HG02763 (cell line): ENCODE results near the gene NRP1.
"Not testable (repeated sequence)": the region's sequence is repeated elsewhere in the genome, so short reads cannot be mapped to it uniquely, and the experiment has no call there.

Source experiments
- ATAC-seq: cut with Tn5 transposase; IDR thresholded peaks from one replicate; pipeline ENCODE4 v1.9.1; 2021; ENCODE audit warnings: mild to moderate bottlenecking, moderate library complexity; ENCODE audit not compliant: unreplicated experiment

The NRP1 gene

DNA sequence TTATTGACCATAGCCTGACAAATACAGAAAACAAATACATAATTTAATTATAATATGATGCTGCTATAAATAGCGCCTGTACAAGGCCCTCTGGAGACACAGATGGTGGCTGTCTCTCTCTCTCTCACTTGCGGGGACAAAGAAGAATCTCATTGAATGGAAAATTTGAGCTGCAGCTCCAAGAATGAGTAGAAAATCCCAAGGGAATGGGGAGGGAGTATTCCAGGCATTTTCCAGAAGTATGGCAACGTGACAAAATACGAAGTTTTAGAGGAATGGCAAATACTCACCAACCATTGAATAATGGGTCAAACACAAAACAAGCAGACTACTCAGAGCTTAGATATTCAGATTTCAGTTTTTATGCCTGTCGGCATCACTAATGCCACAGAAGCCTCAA is 179.9 kb downstream of the NRP1 start:
- ATAC-seq: no peak

DNA sequence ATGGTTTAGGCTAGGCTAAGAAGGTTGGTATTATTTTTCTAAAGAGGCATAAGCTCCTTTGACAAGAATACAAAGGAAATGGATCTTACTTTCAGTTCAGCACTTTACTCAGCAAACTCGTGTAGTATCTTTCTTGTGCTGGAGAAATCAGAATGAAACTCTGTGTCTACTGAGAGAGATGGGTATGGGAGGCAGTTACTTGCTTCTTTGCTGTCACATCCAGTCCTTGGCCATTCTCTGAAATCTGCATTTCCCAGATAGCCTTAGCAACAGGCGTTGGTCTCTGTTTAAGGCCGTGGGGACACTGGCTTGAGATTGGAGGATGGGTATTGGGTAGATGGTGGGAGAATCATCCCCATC is 180.5 kb downstream of the NRP1 start:
- ATAC-seq: no peak

DNA sequence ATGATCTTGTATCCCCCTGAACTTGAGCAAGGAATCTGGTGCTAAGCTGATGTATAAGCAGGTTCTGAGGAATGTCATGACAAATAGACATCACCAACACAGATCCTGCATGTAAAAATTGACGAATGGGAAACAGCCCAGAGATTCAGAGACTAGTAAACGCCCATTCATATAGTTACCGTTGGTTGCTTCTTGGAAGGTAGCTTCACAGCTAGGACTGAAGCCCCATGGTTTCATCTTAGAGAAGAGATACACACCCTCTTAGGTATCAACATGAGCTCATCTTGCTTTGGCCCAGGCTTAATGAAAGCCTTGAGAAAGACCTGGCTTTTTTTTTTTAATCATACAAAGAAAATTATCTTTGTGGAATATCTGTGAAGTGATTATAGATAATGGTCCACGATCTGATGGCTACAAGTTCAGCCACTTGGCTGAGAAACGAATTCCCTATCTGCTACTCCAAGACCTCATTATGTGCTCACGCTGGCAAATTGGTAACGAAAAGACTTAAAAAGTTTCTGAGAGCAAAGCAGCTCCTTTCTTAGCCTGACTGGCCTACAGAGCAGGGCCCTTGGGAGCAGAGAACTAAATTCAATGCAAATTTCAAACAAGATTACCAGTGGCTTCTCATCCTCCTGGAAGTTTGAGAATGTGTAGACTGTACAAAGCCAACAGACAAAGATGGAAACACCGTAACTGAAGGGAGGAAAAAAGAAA is 181.1 kb downstream of the NRP1 start:
- ATAC-seq: no peak

DNA sequence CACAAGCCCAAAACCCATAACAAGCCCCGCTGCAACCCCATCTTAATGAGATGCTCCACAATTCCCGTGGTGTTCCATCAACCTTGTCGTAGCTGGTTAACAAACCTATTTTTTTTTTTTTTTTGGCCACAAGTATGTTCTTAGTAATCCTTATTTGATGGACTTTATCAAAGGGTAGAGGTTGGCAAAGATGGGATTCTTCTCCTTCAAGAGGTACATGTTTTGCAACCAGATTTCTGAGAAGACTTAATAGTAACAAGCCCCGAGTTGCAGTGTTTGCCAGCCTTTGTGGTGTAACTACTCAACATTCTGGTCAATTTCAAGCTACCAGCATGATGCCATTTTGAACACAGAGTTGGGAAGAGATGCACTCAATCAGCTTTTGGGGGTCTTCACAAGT is 181.7 kb downstream of the NRP1 start:
- no peak for ATAC-seq

DNA sequence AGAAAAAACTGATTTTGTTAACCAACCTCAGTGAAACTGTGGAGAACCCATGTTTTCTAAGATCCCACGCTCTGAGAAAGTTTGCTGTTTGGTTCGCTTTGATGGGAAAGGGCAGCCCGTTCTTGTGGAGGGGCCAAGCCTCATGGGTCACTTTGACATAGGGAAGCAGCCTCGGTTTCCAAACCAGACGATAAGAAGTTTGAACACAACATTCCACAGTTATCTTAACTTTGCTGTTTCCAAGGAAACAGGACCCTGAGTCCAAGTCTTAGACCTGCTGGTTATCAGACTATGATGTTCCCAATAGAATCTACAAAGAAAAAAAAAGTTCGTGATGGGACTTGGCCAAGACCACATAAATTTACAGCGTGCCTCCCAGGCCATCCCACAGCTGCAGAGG is 182.3 kb downstream of the NRP1 start:
- no peak for ATAC-seq

DNA sequence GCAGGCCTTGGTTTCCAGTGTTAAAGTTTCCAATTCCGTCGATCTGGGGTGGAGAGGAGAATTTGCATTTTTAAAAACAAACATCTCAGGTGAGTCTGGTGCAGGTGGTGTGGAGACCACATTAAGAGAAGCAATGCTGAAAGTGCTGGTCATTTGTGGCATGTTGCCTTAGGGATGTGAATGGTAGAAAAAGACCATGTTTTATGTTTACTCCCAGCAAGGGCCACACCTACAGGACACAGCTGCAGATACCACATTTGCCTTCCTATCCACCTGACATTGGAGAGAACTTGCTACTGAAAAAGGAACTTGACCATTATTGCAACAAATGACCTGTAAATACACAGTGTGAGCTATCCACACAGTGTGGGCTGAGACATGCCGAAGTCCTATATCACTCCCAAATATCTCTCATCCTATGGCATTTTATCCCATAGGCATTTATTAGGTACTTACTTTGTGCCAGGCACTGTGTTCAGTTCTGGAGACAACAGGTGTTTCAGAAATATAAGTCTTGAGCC is 183.1 kb downstream of the NRP1 start:
- ATAC-seq: no peak

DNA sequence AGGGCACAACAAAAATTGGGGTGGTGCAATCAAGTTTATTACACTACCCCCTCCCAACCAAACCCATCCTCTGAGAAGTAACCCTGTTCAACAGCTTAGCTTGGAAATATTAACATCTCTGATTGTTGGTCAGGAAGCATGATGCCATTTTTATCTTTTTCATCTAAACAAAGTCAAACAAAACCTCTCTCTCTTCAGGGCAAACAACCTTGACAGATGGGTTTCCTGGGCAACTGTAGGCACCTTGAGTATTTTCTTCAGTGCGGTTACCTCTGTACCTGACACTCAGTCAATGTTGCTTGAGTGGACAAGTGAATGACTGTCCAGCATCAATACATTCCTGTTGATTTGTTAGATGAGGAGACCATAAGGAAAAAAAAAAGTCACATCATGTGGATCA is 183.6 kb downstream of the NRP1 start:
- ATAC-seq: no peak

DNA sequence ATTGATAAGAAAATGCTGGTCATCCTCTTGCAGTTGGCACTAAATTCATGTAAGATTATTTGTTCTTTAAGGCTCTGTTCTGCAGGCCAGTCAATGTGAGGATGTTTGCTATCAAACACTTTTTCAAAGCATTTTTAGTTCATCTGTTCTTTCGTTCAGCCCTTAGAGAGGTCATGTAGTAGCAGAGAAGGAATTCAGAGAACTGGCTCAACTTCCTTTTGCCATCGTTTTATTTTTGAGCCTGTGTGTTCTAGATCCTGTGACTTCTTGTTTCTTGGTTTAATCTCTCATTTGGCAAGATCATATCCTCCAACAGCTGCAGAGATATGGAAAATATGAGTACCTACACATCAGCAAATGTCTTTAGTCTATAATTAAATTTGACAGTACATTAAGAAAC is 184.3 kb downstream of the NRP1 start:
- no peak for ATAC-seq

DNA sequence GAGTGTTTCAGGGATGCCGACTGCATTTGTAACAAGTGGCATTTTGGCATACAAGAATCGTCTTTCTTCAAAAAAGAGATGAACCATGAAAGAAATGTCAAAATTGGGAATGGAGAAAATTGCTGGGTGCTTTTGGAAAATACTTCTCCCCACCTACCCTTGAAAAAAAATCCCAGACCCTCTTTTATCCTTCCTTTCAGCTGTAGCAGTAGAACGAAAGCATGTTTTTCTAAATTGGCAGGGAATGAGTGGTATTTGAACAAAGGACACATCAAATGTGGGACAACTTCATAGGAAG is 187.5 kb downstream of the NRP1 start:
- no peak for ATAC-seq

DNA sequence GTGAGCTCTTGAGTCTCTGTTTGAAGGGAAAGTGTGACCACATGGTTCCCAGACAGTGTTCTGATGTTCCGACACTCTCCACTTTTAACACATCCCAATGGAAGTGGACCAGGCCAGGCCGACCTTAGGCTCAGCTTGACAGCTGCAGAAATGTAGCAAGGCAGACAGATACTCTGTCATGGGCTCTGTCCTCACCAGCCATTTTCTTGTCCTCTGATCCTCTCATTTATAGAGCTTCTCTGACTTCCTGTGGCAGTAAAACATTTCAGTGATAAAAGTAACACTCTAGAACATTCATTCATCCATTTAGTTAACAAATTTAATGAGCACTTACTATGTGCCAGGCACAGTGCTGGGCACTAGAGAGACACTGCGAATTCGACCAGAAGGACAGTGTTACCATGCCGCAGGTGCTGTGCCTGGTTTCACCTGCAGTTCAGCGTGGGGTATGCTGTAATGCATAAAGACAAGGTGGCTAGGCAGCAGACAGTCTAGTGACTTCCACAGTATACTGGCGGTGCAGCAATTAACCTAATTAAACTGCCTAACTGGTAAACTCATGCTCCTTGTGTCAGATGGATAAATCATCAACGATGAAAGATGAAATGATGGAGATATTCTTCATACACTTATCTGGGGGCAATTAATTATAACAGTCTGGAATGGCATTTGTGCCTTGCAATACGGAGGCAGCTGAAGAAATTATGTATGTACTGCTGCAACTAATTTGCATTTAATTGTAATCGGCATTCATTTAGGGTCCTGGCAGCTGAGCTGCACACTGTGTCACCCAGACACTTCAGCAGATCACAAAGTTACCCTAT is 188.1 kb downstream of the NRP1 start:
- no peak for ATAC-seq

DNA sequence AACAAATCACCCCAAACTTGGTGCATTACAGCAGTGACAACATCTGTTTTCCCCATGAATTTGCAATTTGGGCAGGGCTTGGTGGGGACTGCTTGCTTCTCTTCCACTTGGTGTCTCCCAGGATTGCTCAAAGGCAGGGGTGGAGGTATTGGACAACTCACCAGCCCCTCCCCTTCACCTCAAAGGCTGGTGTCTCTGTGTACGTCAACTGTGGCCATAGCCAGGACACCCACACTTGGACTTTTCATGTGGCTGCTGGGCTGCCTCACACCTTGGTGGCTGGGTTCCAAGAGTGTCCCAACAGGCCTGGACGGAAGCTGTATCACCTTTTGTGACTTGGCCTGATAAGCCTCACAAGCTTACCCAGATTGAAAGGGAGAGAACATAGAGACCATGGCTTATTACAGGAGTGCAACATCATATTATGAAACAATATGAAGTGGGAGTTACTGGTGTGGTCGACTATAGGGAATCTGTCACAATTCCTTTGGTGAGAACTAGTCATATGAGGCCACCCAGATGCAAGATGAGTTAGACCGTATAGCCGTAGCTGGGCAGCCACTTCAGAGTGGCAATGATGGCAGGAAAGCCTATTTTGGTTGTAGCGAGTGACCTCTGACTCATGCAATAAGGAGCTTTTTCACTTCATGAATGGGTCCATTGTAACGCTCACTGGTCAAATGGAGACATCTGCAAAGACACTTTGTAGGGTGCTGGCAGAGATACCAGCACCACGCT is 188.8 kb downstream of the NRP1 start:
- no peak for ATAC-seq

DNA sequence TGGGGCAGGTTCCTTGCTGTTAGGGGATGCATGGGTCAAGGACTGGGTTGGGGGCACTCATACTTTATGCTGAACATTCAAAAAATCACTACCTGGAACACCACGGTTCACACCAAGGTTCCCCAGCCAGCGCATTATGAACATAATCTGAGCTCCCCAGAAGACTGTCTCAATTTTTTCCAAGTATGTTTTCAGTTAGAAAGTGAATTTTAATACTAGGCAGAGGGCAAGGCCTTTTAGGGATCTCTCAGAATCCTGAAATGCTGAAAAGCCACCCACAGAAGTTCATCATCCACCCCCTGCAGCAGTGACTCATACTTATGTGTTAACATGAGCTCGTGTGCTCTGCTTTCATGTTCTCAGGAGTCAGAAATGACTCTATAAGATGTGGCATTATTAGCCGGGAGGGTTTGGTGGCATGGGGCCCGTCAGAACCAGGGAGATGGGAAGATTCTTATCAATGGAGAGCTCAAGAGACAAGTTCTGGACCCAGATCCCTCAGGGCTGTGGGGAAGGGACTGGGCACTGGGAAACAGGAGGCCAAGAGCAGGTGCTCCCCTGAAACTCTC is 191.2 kb downstream of the NRP1 start:
- ATAC-seq: no peak

DNA sequence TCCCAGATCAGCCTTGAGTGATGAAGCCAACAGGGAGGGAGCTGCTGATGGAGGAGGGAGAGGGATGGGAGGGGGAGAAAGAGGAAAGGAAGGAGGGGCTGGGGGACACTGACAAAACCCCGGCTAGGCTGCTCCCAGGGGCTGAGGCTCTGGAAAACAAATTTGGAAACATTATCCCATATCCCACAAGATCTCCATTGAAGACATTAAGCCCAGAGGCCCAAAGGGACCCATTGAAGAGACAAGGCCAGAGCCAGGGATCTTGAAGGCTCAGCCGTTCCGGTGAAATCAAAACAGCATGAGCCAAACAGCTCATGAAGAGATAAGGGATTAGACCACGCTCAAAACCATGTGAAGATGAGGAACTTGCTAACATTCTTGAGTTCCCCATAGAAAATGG is 192.2 kb downstream of the NRP1 start:
- no peak for ATAC-seq

DNA sequence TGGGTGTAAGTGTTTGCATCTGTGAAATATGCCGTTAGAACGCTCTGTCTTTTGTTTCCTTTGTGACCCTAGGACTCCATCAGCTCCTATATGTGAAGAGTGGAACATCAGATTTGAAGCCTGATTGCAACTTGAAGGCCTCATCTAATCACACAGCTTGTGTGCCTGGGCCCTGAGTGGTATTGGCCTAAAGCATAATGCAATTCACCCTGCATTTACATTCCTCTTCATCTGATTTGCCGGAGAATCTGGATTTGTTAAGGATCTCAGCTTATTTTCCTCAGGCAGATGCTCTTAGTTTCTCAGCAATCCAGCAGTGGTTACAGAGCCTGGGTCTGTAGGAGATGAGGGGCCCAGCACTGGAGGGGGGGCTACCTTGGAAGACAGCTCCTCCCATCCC is 193.2 kb downstream of the NRP1 start:
- no peak for ATAC-seq

DNA sequence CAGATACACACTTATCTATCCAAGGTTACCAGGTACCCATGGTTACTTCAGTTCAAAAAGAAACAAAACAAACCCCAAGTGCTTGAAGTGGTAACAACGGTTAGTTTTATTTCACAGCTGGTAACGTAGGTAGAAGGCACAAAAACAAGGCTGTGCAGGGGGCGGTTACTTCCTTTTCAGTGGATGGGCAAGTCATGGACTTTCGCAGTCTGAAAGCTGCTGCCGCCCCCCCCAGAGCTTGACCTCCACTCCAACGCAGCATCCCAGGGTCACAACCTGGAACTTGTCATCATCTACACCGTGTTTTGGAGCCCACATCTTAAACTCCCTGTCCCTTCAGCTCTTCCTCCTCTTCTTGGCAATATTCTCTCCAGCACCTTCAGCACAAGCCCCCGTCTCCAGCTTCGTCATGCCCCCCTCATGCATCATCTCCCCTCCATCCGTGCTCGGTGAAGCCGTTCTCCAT is 195.3 kb downstream of the NRP1 start:
- ATAC-seq: no peak

DNA sequence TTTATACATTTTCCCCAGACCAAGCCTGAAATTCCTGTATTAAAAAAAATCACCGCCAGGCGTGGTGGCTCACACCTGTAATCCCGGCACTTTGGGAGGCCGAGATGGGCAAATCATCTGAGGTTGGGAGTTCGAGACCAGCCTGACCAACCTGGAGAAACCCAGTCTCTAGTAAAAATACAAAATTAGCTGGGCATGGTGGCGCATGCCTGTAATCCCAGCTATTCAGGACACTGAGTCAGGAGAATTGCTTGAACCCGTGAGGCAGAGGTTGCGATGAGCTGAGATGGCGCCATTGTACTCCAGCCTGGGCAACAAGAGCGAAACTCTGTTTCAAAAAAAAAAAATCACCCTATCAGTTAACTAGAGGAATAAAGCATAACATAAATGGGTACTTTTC is 195.8 kb downstream of the NRP1 start:
- not testable (repeated sequence) for ATAC-seq

DNA sequence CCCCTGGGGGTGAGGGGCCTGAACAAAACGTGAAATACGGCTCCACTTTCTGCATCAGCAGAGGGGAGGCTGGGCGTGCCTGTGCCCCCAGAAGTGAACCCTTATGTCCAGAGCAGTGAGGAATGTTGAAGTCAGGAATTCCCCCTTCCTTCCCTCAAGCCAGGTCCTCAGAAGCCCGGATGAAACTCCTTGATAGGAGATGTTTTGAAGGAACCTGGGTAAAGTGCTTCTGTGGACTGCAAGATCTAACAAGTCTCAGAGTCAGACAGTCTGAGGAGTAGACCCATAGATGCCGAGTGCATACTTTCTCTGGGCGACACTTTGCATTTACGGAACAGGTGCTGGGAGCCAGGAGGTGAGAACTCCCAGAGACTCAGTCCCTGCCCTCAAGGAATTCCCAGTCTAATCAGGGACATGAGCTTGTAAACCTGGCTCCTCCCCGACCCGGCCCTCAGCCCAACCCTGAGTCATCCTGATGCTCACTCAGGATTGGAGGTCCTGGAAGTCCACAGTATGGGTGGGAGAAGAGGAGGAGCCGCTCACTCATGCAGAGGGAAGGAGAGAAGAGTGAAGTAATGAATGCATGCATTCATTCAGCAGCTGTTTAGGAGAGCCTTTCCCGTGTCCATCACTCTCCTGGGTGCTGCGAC is 197.0 kb downstream of the NRP1 start:
- ATAC-seq: no peak

DNA sequence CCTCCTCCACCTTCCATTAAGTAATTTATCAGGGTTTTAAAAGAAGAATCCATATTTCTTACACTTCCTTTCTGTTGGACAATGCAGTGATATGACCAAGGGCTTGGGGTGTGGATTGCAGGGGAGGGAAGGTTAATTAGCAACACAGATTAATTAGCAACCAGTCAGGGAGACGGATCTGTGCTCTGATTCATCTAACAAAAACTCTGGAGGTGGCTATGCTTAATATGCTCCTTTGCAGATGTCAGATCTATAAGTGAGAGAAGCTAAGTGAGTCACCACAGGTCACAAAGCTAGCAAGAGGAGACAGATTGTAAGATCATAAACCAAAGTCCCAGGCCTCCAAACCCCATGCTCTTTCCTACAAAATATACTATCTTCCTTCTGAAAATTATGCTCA is 197.7 kb downstream of the NRP1 start:
- ATAC-seq: no peak

DNA sequence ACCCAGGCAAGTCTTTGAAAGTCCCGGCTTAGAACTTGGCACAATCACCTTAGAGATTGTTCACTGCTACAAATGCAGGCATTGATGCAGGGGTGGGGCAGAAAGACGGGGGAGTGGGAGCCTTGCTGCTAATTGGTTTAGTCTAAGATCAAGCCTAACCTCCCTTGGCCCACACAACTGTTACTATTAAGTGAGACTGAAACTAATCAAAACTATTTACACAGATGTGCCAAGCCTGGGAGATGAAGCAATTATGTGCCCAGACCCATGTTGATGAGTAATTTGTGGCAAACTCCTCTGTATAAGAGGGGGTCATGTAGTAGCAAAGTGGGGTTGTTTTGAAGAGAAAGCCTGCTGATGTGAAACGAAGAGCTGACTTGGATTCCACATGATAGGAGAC is 198.2 kb downstream of the NRP1 start:
- ATAC-seq: no peak

DNA sequence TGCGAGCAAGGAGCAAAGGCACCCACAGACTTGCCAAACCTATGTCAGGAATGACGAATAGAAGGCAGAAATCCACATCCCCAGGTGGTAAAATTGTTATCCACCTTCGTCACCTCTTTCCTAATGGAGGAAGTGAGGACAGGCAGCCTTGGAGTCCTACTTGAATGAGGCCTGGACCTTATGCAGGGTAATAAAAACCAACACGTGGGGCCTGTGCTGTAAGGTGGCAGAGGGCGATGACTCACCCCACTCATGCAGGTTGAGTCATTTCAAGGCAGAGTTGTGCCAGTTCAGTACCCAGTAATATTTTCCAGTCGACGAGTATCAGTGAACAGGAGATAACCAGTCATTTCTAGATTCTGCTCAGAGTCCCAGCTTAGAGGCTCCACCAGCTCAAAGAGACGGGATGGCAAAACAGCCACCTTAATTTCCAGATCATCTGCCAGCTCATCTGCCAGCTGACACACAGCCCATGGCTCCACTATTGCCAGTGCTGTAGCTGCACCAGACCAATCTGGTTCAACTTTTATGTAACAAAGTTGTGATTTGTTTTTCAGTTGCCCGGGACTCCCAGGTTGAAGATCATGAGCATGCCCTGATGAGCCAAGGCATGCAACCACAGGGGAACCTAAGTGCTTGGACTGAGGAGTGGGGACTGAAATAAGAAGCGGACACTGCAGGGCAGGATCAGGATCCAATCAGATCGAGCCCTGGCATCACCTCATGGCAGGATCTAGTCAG is 200.3 kb downstream of the NRP1 start:
- peak; percentile 50 for ATAC-seq
